ENCODE data around the gene KRTAP1-3.
"Not testable (repeated sequence)": the region's sequence is repeated elsewhere in the genome, so short reads cannot be mapped to it uniquely, and the experiment has no call there.

Gene KRTAP1-3

DNA sequence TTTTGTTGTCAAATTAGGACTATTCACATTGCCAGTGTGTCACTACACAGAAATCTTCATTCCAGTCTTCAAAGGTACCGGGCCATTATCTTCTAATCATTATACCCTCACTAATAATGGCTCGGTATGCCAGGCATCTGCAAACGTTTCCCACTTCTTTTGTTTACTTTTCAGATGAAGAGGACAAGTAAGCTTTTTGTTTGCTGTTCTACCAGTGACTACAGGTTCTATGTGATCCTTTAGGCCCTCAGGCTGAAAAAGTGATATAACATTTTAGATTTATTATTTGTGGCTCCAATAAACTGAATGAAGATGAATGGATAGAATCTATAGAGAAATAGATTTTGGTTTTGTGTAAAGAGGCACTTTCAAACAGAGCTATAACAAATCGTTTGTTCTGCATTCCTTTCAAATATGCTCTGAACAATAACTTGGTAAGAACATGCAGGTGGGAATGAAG lies 25.3 kb downstream of the KRTAP1-3 start:
- DNase-seq = peak; percentile 75

DNA sequence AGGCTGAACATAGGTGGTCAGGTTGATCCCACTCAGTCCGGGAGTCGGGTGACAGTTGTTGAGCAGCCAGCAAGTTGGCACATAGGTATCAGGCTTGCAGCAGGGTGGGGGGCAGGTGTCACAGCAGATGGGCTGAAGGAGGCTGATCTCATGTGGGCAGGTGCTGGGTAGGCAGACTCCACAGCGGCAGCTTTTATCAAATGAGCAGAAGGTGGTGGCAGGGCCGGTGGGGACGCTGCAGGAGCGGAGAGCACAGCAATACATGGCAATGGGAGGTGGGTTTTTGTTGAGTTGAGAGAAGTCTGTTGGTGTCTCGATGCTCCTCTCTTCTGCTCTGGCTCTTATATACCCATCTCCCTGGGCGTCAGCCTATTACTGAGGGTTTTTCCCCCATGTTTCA lies 25.9 kb downstream of the KRTAP1-3 start, which contains the start of gene KRTAP3-1:
TSS of gene KRTAP3-1 (minus strand) at position 318 of the 400 bp plus-strand sequence. CDS start at position 264, 54 bp downstream.
- peak; percentile 82 for DNase-seq

DNA sequence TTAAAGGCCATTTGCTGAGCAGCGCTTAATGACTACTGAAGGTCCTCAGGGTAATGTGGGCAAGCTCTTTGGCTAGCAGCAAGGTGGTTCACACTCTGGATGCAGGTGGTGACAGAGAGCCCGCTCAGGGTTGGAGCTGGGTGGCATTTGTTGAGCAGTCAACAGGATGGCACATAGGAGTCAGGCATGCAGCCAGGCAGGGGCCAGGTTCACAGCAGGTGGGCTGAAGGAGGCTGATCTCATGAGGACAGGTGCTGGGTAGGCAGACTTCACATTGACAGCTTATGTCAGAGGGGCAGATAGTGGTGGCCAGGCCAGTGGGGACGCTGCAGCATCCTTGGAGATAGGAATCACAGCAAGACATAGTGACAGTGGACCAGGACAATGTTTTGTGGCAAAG lies 30.3 kb downstream of the KRTAP1-3 start:
- DNase-seq = peak; percentile 42

DNA sequence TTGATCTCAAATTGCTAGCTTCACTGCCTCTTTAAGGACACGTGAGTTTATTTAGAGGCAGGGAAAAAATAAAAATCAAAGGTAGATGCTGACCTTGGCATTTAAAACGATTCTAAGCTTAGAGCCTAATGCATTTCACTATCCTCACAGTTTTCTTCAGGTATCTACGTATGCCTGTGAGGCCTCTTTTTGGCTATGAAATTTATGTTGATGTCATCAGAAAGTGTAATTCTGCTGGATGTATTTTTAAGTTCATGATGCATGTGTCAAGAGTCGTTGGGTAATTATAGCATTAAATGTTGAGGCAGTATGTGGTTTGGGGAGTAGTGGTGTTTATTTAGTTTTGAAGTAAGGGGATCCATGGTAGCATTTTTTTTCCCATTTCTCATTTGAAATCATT lies 30.7 kb downstream of the KRTAP1-3 start:
- no peak for DNase-seq

DNA sequence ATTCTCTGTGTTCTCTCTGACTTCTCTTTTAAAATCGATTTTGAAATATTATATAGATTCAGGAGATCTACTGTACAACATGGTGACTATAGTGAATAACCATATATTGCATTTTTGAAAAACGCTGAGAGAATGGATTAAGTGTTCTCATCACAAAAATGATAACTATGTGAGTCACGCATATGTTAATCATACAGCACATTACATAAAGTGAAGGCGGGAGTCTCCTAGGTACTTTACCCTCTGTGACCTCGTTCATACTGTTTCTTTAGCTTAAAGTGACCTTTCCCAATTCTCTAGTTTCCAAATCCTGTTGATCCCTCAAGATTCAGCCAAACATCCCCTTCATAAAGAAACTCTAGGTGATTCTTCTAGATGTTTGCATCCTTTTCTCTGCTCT lies 31.9 kb downstream of the KRTAP1-3 start:
- no peak for DNase-seq

DNA sequence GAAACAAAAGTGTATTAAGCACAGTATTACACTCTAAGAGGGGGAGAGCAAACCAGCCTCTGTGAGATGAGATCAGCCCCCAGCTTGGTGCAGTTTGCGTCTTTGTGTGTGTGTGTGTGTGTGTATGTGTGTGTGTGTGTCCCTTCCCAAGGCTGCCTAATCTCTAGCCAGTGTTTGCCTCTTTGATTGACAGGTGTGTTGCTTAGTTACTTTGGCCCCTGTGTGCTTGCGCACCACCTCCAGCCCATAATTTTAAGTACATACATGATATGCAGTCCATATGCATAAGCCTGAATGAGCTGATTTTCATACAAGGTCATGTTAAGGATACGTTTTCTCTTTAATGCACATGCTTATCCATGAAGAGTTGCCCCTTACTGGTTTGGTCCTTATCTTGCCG lies 32.9 kb downstream of the KRTAP1-3 start:
- no peak for DNase-seq

DNA sequence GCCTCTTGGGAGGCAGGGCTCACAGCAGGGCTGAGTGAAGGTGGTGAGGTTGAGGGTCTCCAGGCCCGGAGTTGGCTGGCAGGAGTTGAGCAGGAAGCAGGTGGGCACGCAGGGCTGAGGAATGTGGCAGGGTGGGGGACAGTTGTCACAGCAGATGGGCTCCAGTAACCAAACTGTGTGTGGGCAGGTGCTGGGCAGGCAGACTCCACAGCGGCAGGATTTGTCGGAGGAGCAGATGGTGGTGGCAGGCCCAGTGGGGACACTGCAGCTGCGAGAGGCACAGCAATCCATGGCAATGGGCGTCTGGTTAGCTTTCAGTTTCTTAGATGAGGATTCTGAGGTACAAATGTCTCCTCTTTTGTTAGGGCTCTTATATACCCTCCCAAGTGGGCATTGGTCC lies 35.1 kb downstream of the KRTAP1-3 start, which contains the start of gene KRTAP3-2:
TSS of gene KRTAP3-2 (minus strand) at position 344 of the 400 bp plus-strand sequence. CDS start at position 291, 53 bp downstream.
- DNase-seq = not testable (repeated sequence)

DNA sequence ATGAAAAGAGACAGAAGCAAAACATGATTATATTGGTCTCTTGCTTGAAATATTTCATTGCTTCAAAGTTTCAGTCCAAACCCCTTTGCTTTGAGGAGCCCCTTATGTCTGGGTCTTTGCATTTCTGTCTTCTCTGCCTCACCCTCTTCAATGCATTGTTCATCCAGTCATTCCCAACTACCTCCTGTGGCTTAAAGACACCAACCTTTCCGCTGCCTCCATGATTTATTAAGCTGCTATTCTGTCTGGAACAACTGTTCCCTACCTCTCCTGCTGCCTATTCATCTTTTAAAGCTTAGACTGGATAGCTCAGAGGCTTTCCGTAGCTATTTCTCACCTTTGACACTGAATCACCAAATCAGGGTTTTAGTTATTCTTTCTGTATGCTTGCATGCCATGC lies 37.3 kb downstream of the KRTAP1-3 start:
- no peak for DNase-seq

DNA sequence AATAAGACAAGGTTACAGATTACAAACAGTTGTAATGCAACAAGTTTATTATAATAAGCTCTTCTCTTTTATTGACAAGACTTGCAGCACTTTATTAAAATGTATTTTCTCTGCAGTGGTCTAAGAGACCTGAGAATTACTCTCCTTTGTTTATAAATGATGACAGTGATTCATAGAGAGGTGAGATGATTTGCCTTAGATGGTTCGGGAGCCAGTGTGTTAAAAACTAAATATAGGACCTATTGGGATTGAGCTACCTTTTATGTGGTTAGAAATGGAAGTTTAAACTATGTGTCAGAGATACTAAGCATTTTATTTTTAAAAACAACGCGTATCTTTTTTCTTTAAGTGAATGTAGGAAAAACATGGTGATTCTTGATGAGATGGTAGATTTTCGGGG lies 37.8 kb downstream of the KRTAP1-3 start:
- no peak for DNase-seq

DNA sequence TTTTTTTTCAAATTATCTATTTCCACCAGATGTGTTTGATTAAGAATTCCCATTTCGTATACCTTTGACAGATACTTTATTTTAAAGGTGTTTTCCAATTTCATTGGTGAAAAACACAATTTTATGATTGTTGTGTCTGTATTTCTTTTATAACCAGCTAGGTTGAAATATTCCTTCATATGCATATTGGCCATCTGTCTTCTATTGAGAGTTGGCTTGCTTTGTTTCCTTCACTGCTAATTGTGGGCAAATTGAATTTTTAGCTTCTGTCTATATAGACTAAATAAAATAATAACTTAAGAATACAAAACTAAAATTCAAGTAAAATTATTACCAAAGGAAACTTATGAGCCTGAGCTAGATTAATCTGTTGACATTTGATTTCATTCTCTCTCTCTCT lies 39.6 kb downstream of the KRTAP1-3 start:
- DNase-seq = no peak

DNA sequence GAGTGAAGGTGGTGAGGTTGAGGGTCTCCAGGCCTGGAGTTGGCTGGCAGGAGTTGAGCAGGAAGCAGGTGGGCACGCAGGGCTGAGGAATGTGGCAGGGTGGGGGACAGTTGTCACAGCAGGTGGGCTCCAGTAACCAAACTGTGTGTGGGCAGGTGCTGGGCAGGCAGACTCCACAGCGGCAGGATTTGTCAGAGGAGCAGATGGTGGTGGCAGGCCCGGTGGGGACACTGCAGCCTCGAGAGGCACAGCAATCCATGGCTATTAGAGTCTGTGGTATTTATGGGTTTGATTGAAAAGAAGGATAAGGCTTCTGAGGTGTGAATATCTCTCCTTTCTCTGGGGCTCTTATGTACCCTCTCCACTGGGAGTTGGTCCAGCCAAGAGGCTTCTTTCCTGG lies 40.8 kb downstream of the KRTAP1-3 start, which contains the start of gene KRTAP3-3:
TSS of gene KRTAP3-3 (minus strand) at position 326 of the 400 bp plus-strand sequence. CDS start at position 259, 67 bp downstream.
- DNase-seq = peak; percentile 58

DNA sequence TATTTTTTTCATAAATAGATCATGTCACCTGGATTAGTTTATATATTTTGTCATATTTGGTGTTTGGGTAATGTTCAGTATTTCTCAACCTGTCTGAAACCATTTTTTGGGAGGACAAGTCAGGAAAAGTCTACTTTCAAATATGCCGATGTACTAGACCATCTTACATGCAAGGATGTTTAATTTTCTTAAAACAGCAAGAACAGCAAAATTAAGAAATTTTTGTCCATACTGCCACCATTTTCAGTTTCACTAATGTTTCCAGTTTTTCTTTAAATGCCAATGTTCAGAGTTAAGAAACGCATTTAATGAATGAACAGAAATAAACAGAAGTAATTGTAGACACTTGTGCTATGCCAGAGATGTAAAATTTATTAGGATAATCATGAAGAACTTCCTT lies 41.6 kb downstream of the KRTAP1-3 start:
- DNase-seq = no peak

DNA sequence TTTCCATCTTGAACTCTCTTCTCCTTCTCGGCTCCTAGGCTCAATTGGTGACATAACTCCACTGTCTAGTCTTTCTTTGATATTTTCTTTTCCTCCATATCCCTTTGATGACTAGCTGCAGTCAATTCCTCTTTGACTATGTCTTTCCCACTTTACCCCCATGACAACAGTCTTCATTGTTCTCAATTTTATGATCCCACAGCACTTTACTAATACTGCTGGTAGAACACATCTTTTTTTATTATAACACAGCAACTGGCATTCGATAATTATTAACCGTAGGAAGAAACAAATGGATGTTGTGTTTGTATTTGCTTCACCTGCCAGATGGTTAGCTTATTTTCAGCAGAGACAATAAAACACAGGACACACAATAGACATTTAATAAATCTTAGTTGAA lies 42.0 kb downstream of the KRTAP1-3 start:
- no peak for DNase-seq

DNA sequence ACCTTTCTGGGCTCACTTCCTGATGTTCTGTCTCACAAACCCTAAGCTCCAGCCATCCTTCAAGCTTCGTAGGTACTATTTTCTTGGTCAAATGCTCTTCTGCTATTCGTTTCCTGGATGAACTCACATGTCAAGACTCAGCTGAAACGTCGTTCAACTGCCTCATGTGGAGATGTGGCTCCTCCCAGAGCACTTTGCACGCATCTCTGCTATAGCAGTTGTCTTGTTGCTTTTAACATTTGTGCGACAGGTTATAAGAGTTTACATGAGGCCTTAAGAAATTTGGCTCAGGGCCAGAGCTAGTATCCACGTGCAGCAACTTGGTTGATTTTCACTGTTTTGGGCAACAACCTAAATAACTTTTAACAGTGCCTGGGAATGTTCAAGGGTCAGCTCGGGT lies 47.8 kb downstream of the KRTAP1-3 start:
- no peak for DNase-seq

DNA sequence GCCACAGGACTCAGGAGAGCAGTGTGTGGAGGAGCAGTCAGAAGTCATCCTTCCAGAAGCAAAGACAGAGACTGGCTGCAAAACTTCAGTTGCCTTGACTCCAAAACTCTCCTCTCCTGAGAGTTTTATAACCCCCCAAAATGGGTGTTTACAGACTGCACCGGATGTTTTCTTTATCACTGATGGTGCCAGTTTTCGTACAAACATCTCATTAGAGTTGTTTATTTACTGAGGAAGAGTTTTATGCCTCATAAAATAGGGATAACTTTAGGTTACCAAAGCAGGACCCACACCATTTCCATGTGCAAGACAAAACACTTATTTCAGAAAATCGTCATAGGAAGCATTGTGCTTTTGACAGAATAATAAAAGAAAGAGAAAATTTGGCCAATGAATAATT lies 50.4 kb downstream of the KRTAP1-3 start, which contains the start of gene KRT40:
TSS of gene KRT40 (minus strand) at position 101 of the 400 bp plus-strand sequence. CDS start at position 48, 53 bp downstream.
- DNase-seq = no peak
